Astrocyte (in vitro differentiated cells and primary cell): ENCODE results near the gene GPR62. TPM values are rescaled to one million over a fixed set of nuclear protein-coding genes. Genes with fewer than 3 reads are reported as not detected.

Source experiments
- DNase-seq: peaks from one replicate; pipeline ENCODE4 v3.0.0-alpha.2; 2010; ENCODE audit warnings: low read depth
- FAIRE-seq: peaks from 2 replicates; lab custom pipeline; 2011; peaks lifted over from hg19 to GRCh38; lab: Jason Lieb, UNC
- H2AFZ ChIP-seq: 2 replicates; pipeline ENCODE4 v1.6.0; 2012; ENCODE audit warnings: low read depth, low read length, inconsistent platforms
- H3K27ac ChIP-seq: 2 replicates; pipeline ENCODE4 v1.5.1; 2011; ENCODE audit warnings: low read depth, low read length, inconsistent platforms
- H3K27me3 ChIP-seq: 2 replicates; pipeline ENCODE4 v1.6.0; 2011; ENCODE audit warnings: low read length, inconsistent platforms; ENCODE audit not compliant: insufficient read depth
- H3K36me3 ChIP-seq: 2 replicates; pipeline ENCODE4 v1.5.1; 2011; ENCODE audit warnings: low read length, inconsistent platforms; ENCODE audit not compliant: insufficient read depth
- H3K4me1 ChIP-seq: 2 replicates; pipeline ENCODE4 v1.5.1; 2011; ENCODE audit warnings: low read length, inconsistent platforms; ENCODE audit not compliant: insufficient read depth
- H3K4me2 ChIP-seq: 2 replicates; pipeline ENCODE4 v1.6.0; 2012; ENCODE audit warnings: low read length, inconsistent platforms
- H3K4me3 ChIP-seq: 2 replicates; pipeline ENCODE4 v1.5.1; 2011; ENCODE audit warnings: low read depth, mild to moderate bottlenecking, low read length, inconsistent platforms; ENCODE audit not compliant: insufficient read depth
- H3K79me2 ChIP-seq: 2 replicates; pipeline ENCODE4 v1.6.0; 2012; ENCODE audit warnings: mild to moderate bottlenecking, low read length, inconsistent platforms; ENCODE audit not compliant: insufficient read depth
- H3K9ac ChIP-seq: 2 replicates; pipeline ENCODE4 v1.6.0; 2012; ENCODE audit warnings: mild to moderate bottlenecking, low read length, inconsistent platforms
- H3K9me3 ChIP-seq: 2 replicates; pipeline ENCODE4 v1.5.1; 2012; ENCODE audit warnings: low read depth, mild to moderate bottlenecking, low read length, inconsistent platforms; ENCODE audit not compliant: insufficient read depth
- H4K20me1 ChIP-seq: 2 replicates; pipeline ENCODE4 v1.6.0; 2012; ENCODE audit warnings: low read length, inconsistent platforms; ENCODE audit not compliant: insufficient read depth
- H3K27ac Mint-ChIP-seq: one replicate; pipeline ENCODE4 v1.8.0; 2021; ENCODE audit warnings: mild to moderate bottlenecking, mixed read lengths; ENCODE audit not compliant: unreplicated experiment
- H3K27me3 Mint-ChIP-seq: one replicate; pipeline ENCODE4 v1.8.0; 2021; ENCODE audit warnings: low read depth, mixed read lengths; ENCODE audit not compliant: unreplicated experiment
- H3K36me3 Mint-ChIP-seq: one replicate; pipeline ENCODE4 v1.8.0; 2021; ENCODE audit warnings: low read depth, mixed read lengths; ENCODE audit not compliant: unreplicated experiment
- H3K4me1 Mint-ChIP-seq: one replicate; pipeline ENCODE4 v1.8.0; 2021; ENCODE audit warnings: low read depth, mixed read lengths; ENCODE audit not compliant: unreplicated experiment
- H3K4me3 Mint-ChIP-seq: one replicate; pipeline ENCODE4 v1.8.0; 2021; ENCODE audit warnings: mild to moderate bottlenecking, moderate library complexity, mixed read lengths; ENCODE audit not compliant: unreplicated experiment
- H3K9me3 Mint-ChIP-seq: one replicate; pipeline ENCODE4 v1.8.0; 2021; ENCODE audit warnings: mild to moderate bottlenecking, mixed read lengths; ENCODE audit not compliant: unreplicated experiment
- EZH2 ChIP-seq: IDR thresholded peaks from 2 replicates; pipeline ENCODE4 v1.6.1; 2012; ENCODE audit warnings: mild to moderate bottlenecking, low read length, inconsistent platforms; ENCODE audit not compliant: insufficient read depth
- total RNA-seq: library from RNA; stranded (reverse); gene quantifications from 2 replicates; pipeline ENCODE4 v1.2.1, GENCODE V29; 2021
- TF ChIP-seq, protein P1 (sequence below): IDR thresholded peaks from 2 replicates; pipeline ENCODE4 v1.5.1; 2011; ENCODE audit warnings: low read depth, mild to moderate bottlenecking, inconsistent platforms, low read length, moderate library complexity; ENCODE audit not compliant: insufficient read depth

Gene GPR62
- total RNA-seq, 1 donor from 2014 or later: not detected

DNA sequence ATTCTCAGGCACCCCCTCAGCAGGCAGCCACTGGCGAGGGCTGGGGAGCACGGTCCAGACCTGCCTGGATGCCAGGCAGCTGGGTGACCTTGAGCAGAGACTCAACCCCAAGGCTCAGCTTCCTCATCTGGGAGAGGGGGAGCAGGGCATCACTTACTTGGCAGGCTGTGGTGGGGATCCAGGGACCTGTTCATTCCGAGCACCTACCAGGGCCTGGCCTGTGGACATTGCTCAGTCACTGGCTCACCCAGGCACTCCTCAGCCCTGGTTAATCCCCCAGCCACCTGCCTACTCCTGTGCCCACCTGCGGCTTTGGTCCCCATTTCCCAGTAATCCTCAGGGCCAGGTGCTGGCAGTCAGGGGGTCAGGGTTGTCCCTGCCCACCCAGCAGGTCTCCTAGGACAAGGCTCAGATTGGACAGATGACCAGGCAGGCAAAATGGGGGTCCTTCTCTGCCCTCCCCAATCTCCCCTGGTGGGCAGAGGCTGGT lies 49.8 kb downstream of the GPR62 start:
- H3K9me3 Mint-ChIP-seq: no peaks in the 10 kb centered on the region
- Histone ChIP-seq H3K9ac (peak overlapping the region; percentile 51), H3K27me3 (no peaks in the 10 kb centered on the region), H3K4me3 (no peak overlapping the region), H2AFZ (peak overlapping the region; percentile 15), H3K9me3 (no peaks in the 10 kb centered on the region), H3K4me2 (peak overlapping the region; percentile 73), H3K79me2 (no peaks in the 10 kb centered on the region), H3K27ac (no peak overlapping the region), H3K36me3 (no peaks in the 10 kb centered on the region), H4K20me1 (no peaks in the 10 kb centered on the region), H3K4me1 (peaks cover 16% of the 10 kb centered on the region)
- FAIRE-seq (no peak), DNase-seq (no peak)
- H3K4me3 Mint-ChIP-seq: peak overlapping the region; percentile 45
- H3K4me1 Mint-ChIP-seq: peaks cover 11% of the 10 kb centered on the region
- TF ChIP-seq EZH2: no peak
- TF ChIP-seq, protein P1, sequence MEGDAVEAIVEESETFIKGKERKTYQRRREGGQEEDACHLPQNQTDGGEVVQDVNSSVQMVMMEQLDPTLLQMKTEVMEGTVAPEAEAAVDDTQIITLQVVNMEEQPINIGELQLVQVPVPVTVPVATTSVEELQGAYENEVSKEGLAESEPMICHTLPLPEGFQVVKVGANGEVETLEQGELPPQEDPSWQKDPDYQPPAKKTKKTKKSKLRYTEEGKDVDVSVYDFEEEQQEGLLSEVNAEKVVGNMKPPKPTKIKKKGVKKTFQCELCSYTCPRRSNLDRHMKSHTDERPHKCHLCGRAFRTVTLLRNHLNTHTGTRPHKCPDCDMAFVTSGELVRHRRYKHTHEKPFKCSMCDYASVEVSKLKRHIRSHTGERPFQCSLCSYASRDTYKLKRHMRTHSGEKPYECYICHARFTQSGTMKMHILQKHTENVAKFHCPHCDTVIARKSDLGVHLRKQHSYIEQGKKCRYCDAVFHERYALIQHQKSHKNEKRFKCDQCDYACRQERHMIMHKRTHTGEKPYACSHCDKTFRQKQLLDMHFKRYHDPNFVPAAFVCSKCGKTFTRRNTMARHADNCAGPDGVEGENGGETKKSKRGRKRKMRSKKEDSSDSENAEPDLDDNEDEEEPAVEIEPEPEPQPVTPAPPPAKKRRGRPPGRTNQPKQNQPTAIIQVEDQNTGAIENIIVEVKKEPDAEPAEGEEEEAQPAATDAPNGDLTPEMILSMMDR: no peak
- no peak overlapping the region for H3K27ac Mint-ChIP-seq
- H3K27me3 Mint-ChIP-seq: peaks cover 10% of the 10 kb centered on the region
- H3K36me3 Mint-ChIP-seq: no peaks in the 10 kb centered on the region

DNA sequence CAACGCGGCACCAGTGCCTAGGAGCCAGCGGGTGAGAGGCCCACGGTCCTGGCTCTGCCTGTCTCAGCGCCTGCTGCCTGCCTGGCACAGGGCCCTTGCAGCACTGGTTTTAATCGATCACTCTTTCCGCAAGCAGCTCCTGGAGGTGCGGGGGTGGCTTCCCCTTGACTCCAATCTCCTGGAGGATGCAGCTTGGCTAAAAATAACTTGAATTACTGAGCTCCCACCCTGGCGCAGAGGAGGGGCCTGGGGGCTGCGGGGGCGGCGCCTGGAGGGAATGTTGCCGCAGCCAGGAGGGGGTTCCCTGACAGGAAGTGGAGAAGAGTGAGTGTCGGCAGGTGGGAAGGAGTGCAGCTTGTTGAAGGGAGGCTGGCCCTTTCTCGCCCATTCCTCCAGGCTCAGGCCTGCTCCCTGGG lies 50.4 kb downstream of the GPR62 start:
- no peaks in the 10 kb centered on the region for H3K36me3 Mint-ChIP-seq
- H3K9me3 Mint-ChIP-seq: no peaks in the 10 kb centered on the region
- Histone ChIP-seq H3K4me2 (peak overlapping the region; percentile 73), H3K79me2 (no peaks in the 10 kb centered on the region), H4K20me1 (no peaks in the 10 kb centered on the region), H3K27ac (no peak overlapping the region), H3K36me3 (no peaks in the 10 kb centered on the region), H2AFZ (peak overlapping the region; percentile 15), H3K9ac (peak overlapping the region; percentile 51), H3K27me3 (no peaks in the 10 kb centered on the region), H3K9me3 (no peaks in the 10 kb centered on the region), H3K4me1 (peaks cover 16% of the 10 kb centered on the region), H3K4me3 (no peak overlapping the region)
- H3K27ac Mint-ChIP-seq: no peak overlapping the region
- DNase-seq (peak; percentile 79), FAIRE-seq (no peak)
- no peak overlapping the region for H3K4me3 Mint-ChIP-seq
- TF ChIP-seq, protein P1: no peak
- no peak for TF ChIP-seq EZH2
- peaks cover 12% of the 10 kb centered on the region for H3K27me3 Mint-ChIP-seq
- peaks cover 11% of the 10 kb centered on the region for H3K4me1 Mint-ChIP-seq

DNA sequence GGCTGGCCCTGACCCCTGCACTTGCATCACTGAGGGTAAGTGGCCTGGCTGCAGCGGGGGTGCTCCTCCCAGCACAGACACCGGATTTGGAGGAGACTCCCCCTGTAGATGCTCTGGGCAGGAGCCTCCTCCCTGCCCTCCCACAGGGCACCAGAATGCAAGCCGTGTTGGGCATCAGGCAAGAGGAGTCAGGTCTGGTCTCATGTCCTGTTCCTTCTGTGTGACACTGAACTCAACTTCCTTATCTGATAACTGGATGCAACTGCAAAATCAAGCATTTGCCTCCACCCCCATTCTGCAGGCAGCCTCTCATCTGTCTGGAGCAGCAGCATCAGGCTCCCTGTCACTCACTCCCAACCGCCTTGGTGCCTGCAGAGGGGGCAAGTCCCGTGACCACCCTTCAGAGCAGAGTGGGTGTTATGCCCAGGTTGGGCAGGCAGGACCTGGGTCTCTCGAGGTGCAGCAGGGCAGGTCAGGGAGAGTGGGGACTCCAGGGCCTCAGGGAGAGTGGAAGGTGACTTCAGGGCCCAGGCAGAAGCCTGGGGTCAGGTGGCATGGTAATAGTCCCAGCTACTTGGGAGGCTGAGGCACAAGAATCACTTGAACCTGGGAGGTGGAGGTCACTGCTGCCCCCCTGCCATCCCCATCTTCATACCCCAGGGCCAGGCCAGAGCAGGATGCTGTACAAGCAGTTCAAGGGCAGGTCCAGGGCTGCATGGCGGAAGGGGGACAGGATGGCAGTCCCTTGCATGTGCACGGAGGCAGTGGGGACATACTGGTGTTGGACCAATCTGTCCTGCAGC lies 51.0 kb downstream of the GPR62 start:
- H3K4me3 ChIP-seq: no peak overlapping the region
- no peak overlapping the region for H3K27ac ChIP-seq
- peaks cover 14% of the 10 kb centered on the region for H3K4me1 Mint-ChIP-seq
- no peaks in the 10 kb centered on the region for H3K9me3 Mint-ChIP-seq
- H3K9ac ChIP-seq: no peak overlapping the region
- no peaks in the 10 kb centered on the region for H3K27me3 ChIP-seq
- peak overlapping the region; percentile 73 for H3K4me2 ChIP-seq
- DNase-seq (no peak), FAIRE-seq (no peak)
- H3K79me2 ChIP-seq: no peaks in the 10 kb centered on the region
- no peak overlapping the region for H3K4me3 Mint-ChIP-seq
- no peaks in the 10 kb centered on the region for H3K36me3 ChIP-seq
- H3K27me3 Mint-ChIP-seq: peaks cover 12% of the 10 kb centered on the region
- H2AFZ ChIP-seq: peak overlapping the region; percentile 15
- no peaks in the 10 kb centered on the region for H3K9me3 ChIP-seq
- H3K4me1 ChIP-seq: peaks cover 16% of the 10 kb centered on the region
- H3K36me3 Mint-ChIP-seq: no peaks in the 10 kb centered on the region
- no peak for TF ChIP-seq EZH2
- TF ChIP-seq, protein P1: no peak
- H4K20me1 ChIP-seq: no peaks in the 10 kb centered on the region
- no peak overlapping the region for H3K27ac Mint-ChIP-seq
